BE2C (cell line): ENCODE results near the gene DYNLT2B.

Experiments used
- DNase-seq: peaks from one replicate; pipeline ENCODE4 v3.0.0-alpha.2; 2020
- H3K27me3 ChIP-seq: fragments of 250-450 bp; sonication (Bioruptor Pico); 2 replicates; pipeline ENCODE4 v1.5.1; 2020; ENCODE audit warnings: mild to moderate bottlenecking
- H3K36me3 ChIP-seq: fragments of 250-450 bp; sonication (Bioruptor Pico); 2 replicates; pipeline ENCODE4 v1.5.1; 2020; ENCODE audit warnings: mild to moderate bottlenecking
- H3K4me1 ChIP-seq: fragments of 250-450 bp; sonication (Bioruptor Pico); 2 replicates; pipeline ENCODE4 v1.5.1; 2020
- H3K4me3 ChIP-seq: 2 replicates; pipeline ENCODE4 v1.5.1; 2011; ENCODE audit warnings: low read depth, low read length
- H3K9me3 ChIP-seq: fragments of 250-450 bp; sonication (Bioruptor Pico); 2 replicates; pipeline ENCODE4 v1.5.1; 2020
- CTCF ChIP-seq: IDR thresholded peaks from 2 replicates; pipeline ENCODE4 v1.5.1; 2012; ENCODE audit warnings: mild to moderate bottlenecking, low read depth, low read length

The DYNLT2B gene

GRCh38 chr3:196270499-196270898, 47.5 kb downstream of the DYNLT2B start:
- H3K4me3 ChIP-seq = no peak overlapping the region
- H3K9me3 ChIP-seq = no peaks in the 10 kb centered on the region
- H3K4me1 ChIP-seq = no peaks in the 10 kb centered on the region
- DNase-seq = no peak
- H3K36me3 ChIP-seq = peaks cover 41% of the 10 kb centered on the region
- H3K27me3 ChIP-seq = no peaks in the 10 kb centered on the region
- TF ChIP-seq CTCF = no peak

- Histone ChIP-seq H3K9me3 (no peaks in the 10 kb centered on the region), H3K27me3 (no peaks in the 10 kb centered on the region), H3K4me1 (no peaks in the 10 kb centered on the region), H3K4me3 (no peak overlapping the region), H3K36me3 (peaks cover 39% of the 10 kb centered on the region)
- DNase-seq = no peak
- TF ChIP-seq CTCF = no peak
Measured at GRCh38 chr3:196268284-196269163, 49.5 kb downstream of the DYNLT2B start.

GRCh38 chr3:196263819-196264218, 54.2 kb downstream of the DYNLT2B start:
- Histone ChIP-seq H3K9me3 (no peaks in the 10 kb centered on the region), H3K4me1 (no peaks in the 10 kb centered on the region), H3K4me3 (no peak overlapping the region), H3K36me3 (peaks cover 31% of the 10 kb centered on the region), H3K27me3 (no peaks in the 10 kb centered on the region)
- TF ChIP-seq CTCF = no peak
- no peak for DNase-seq

- H3K36me3 ChIP-seq = peaks cover 28% of the 10 kb centered on the region
- no peak for DNase-seq
- no peaks in the 10 kb centered on the region for H3K27me3 ChIP-seq
- H3K4me3 ChIP-seq = no peak overlapping the region
- H3K9me3 ChIP-seq = no peaks in the 10 kb centered on the region
- H3K4me1 ChIP-seq = no peaks in the 10 kb centered on the region
- no peak for TF ChIP-seq CTCF
Measured at GRCh38 chr3:196260784-196261183, 57.3 kb downstream of the DYNLT2B start.

GRCh38 chr3:196255776-196256175, 62.3 kb downstream of the DYNLT2B start:
- TF ChIP-seq CTCF = no peak
- H3K4me1 ChIP-seq = peaks cover 2% of the 10 kb centered on the region; the same call in 1 of the 2 replicates
- no peaks in the 10 kb centered on the region for H3K27me3 ChIP-seq
- no peak for DNase-seq
- no peak overlapping the region for H3K4me3 ChIP-seq
- 0 out of 2 replicates have a peak, but pooled peaks cover 2% of the 10 kb centered on the region for H3K9me3 ChIP-seq
- peaks cover 19% of the 10 kb centered on the region for H3K36me3 ChIP-seq
